Pancreas (tissue), 10 donors: ENCODE data around the gene MAMLD1. TPM values are rescaled to one million over a fixed set of nuclear protein-coding genes. Genes with fewer than 3 reads are reported as not detected.

Experiments used
- ATAC-seq, 4 donors: fragments of 200-7000 bp; cut with Tn5 transposase; one replicate each; pipeline versions ENCODE4 v1.8.0 to v1.9.1; 2020; ENCODE audit warnings: mild to moderate bottlenecking in 4 of 4, moderate library complexity in 4 of 4
- DNase-seq, 6 donors: peaks; one replicate each; pipeline ENCODE4 v3.0.0-alpha.2; 2020
- FAIRE-seq: peaks from 2 replicates; lab custom pipeline; 2012; peaks lifted over from hg19 to GRCh38; lab: Jason Lieb, UNC
- H3K27ac ChIP-seq, 4 donors: fragments of 200-600 bp; sonication (generic); 1 replicate in 3 of 4; 2 replicates in 1 of 4; pipeline versions ENCODE4 v1.5.0 to v1.8.0; 2020
- H3K27me3 ChIP-seq, 4 donors: fragments of 200-600 bp; one replicate each; pipeline ENCODE4 v1.8.0; 2021
- H3K36me3 ChIP-seq, 3 donors: fragments of 200-600 bp; sonication (generic) in 1 of 3; one replicate each; pipeline versions ENCODE4 v1.5.0 to v1.8.0; 2020 to 2021
- H3K4me1 ChIP-seq, 3 donors: fragments of 200-600 bp; one replicate each; pipeline ENCODE4 v1.8.0; 2021
- H3K4me3 ChIP-seq, 4 donors: fragments of 200-600 bp; sonication (generic) in 2 of 4; one replicate each; pipeline versions ENCODE4 v1.5.0 to v1.8.0; 2020 to 2021
- H3K9me3 ChIP-seq, 4 donors: fragments of 200-600 bp; one replicate each; pipeline ENCODE4 v1.8.0; 2021
- WGBS, 2 donors: extraction: QIAGEN DNeasy Blood & Tissue Kit; methylation state at CpG; one replicate each; pipeline ENCODE4 v1.1.7; 2013; 5-methylcytosine and 5-hydroxymethylcytosine counted together
- intact Hi-C, 3 donors: fragments of 100-400 bp; cut with DNase I; formaldehyde crosslinking; loops; one replicate each; pipeline versions ENCODE4 v1.11.1 to v1.14.2; 2022
- polyA plus RNA-seq, 2 donors: library from polyadenylated mRNA; stranded (reverse); fragments of 200-250 nt; gene quantifications; one replicate each; pipeline ENCODE4 v1.2.3, GENCODE V29; 2013
- total RNA-seq, 6 donors: library from RNA; stranded (reverse); fragmentation: NEBNext Ultra II Directional in 4 of 6; extraction: Animal tissue kit (Norgen Biotek cat#: 25700) in 4 of 6; gene quantifications; one replicate each; pipeline versions ENCODE4 v1.2.1 to v1.2.4, GENCODE V29; 2021 to 2023
- TF ChIP-seq, protein P1 (sequence below), 4 donors: fragments of 200-600 bp; sonication (generic) in 3 of 4; IDR thresholded peaks; one replicate each; pipeline versions ENCODE4 v1.5.0 to v1.8.0; 2021; ENCODE audit warnings: antibody characterized with exemption in 4 of 4
- donor health status: healthy with polysubstance abuse.
- donor health status: DM: no; HTN: no; CAD: no; lungs with moderate emphysema.
- donor health status: DM: no; HTN: no; CAD: no.
- donor health status: control.
- donor health status: control.
- donor health status: Bipolar disorder and iron deficiency.
- donor health status: DM: yes; HTN: yes; CAD: no.
- donor health status: DM: no; HTN: no; CAD: no.
- donor health status: DM: no; HTN: no; CAD: no.
- donor health status: DM: yes; HTN: yes; CAD: no.

The MAMLD1 gene
- total and polyA plus RNA-seq, 8 donors, result 2.4 to 8.8 (median 3.5) TPM

DNA sequence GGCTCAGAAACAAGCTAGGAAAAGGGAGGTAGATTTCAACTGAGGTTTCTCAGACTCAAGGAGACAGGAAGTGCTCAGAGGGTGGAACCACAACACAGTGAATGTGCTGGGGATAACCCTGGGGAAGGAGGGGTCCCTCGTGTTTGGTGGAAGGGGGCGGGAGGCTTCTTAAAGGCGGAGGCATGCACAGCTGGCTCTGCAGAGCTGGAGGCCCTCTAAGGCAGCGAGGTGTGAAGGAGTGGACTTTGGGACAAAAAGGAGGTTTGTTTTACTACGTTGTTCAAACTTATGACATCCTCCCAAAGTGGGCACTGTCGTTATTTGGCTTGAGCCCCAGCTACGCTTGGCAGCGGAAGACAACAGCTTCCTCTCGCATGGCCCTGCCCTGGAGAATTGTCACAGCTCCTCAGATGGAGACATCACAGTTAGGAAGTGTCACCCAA lies 183.6 kb downstream of the MAMLD1 start:
- intact Hi-C loops, result no loop called here
- no peaks in the 10 kb centered on the region for H3K4me1 ChIP-seq
- FAIRE-seq (no peak), ATAC-seq (no peak), DNase-seq (no peak)
- H3K36me3 ChIP-seq, result no peaks in the 10 kb centered on the region
- no peaks in the 10 kb centered on the region for H3K27me3 ChIP-seq
- H3K27ac ChIP-seq, result peak overlapping the region in 1 of 4 donors; percentile 82
- TF ChIP-seq, protein P1, sequence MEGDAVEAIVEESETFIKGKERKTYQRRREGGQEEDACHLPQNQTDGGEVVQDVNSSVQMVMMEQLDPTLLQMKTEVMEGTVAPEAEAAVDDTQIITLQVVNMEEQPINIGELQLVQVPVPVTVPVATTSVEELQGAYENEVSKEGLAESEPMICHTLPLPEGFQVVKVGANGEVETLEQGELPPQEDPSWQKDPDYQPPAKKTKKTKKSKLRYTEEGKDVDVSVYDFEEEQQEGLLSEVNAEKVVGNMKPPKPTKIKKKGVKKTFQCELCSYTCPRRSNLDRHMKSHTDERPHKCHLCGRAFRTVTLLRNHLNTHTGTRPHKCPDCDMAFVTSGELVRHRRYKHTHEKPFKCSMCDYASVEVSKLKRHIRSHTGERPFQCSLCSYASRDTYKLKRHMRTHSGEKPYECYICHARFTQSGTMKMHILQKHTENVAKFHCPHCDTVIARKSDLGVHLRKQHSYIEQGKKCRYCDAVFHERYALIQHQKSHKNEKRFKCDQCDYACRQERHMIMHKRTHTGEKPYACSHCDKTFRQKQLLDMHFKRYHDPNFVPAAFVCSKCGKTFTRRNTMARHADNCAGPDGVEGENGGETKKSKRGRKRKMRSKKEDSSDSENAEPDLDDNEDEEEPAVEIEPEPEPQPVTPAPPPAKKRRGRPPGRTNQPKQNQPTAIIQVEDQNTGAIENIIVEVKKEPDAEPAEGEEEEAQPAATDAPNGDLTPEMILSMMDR (IDR thresholded peaks at IDR 0.05), result no peak
- no peak overlapping the region for H3K4me3 ChIP-seq
- H3K9me3 ChIP-seq, result no peaks in the 10 kb centered on the region
- 59 to 80% methylated on average over 9 of the region's 9 CpGs for WGBS, 2 donors

DNA sequence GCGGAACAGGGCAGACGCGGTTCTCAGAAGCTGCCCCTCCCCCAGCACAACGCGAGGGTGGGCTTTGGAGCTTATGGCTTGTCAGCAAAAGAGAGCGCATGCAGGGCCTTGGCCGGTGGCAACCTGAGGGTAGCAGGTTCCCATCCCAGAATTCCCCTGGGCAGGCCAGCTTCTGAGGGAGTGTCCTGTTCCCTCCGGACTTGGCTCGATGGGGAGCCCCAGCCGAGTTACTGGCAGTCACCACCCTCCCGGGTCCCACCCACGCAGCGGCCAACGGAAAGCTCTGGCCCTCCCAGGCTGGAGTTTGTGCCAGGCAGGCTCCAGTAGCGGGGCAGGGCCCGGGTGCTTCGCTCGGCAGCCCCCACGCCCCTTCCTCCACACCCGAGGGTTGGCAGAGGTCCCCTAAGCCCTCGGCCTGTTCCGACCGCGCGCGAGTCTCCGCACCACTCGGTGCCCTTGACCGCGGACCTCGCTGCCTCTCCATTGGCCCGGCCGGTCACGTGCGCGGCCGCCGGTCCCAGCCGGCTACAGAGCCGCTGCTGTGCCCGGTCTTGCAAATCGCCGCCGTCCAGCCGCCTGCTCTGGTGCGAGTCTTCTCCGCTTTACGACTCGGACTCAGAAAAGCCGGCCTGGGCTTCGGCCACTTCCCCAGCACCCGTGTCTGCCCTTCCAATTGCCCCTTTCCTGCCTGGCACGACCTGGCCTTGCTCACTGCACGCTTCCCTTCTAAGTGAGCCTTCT lies 184.4 kb downstream of the MAMLD1 start:
- no peak for FAIRE-seq
- TF ChIP-seq, protein P1 (IDR thresholded peaks at IDR 0.05), result no peak

DNA sequence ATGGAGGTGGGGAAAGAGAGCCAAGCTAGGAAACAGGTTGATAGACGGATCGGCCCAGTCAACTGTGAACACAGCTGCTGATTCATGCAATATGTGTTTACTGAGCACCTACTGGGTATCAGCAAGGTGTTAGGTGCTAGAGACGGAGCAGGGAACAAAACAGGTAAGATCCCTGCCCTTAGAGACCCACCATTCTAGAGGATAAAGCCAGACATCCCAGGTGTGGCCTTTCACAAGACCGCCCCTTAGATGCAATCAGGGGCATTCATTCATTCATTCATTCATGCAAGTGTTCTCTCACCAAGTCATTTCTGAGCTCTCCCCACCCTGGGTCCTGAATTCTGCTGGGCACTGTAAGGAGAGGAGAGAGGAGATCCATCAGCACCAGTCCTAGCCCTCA lies 185.1 kb downstream of the MAMLD1 start:
- H3K9me3 ChIP-seq, result no peaks in the 10 kb centered on the region
- no peaks in the 10 kb centered on the region for H3K27me3 ChIP-seq
- intact Hi-C loops, result no loop called here
- DNase-seq, result no peak
- peak overlapping the region in 2 of 4 donors; percentile 24 to 37 for H3K4me3 ChIP-seq
- H3K36me3 ChIP-seq, result no peaks in the 10 kb centered on the region
- TF ChIP-seq, protein P1 (IDR thresholded peaks at IDR 0.05), result no peak
- ATAC-seq, result peak in 2 of 4 donors; percentile 9 to 17
- no peak for FAIRE-seq
- H3K4me1 ChIP-seq, result no peaks in the 10 kb centered on the region
- 54 to 62% methylated on average over 4 of the region's 4 CpGs for WGBS, 2 donors
- H3K27ac ChIP-seq, result peak overlapping the region in 3 of 4 donors; percentile 52 to 82 (median 69)

More for the DNA sequence above, 184.4 kb downstream of the MAMLD1 start:
- no peaks in the 10 kb centered on the region for H3K4me1 ChIP-seq
- WGBS, 2 donors, result 8 to 33% methylated on average over 54 of the region's 54 CpGs
- H3K9me3 ChIP-seq, result no peaks in the 10 kb centered on the region
- peak; percentile 56 to 86 (median 68) for DNase-seq
- peak overlapping the region in 2 of 4 donors; percentile 24 to 37 for H3K4me3 ChIP-seq
- no peaks in the 10 kb centered on the region for H3K36me3 ChIP-seq
- H3K27ac ChIP-seq, result peak overlapping the region; percentile 31 to 82 (median 60)
- no peaks in the 10 kb centered on the region for H3K27me3 ChIP-seq
- intact Hi-C loops, result no loop called here
- peak; percentile 95 to 96 (median 96) for ATAC-seq

DNA sequence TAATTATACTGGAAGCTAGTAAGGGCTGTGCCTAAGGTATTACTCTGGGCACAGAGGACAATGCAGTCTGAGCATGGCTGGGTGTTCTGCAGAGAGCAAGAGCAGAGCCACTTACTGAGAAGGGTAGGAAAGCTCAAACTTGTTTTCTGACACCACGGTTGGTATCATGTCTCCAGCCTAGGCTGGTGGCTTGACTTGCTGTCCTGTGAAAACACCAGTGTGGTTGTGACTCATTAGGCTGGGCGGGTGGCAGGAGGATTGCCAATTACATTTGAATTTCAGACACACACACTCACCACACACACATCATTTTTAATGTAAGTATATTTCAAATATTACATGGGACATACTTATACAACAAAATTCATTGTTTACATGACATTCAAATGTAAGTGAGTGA lies 185.6 kb downstream of the MAMLD1 start:
- Histone ChIP-seq H3K36me3 (no peaks in the 10 kb centered on the region), H3K4me3 (no peak overlapping the region), H3K27me3 (no peaks in the 10 kb centered on the region), H3K27ac (no peak overlapping the region), H3K4me1 (no peaks in the 10 kb centered on the region), H3K9me3 (no peaks in the 10 kb centered on the region)
- FAIRE-seq, result no peak
- WGBS, 2 donors, result 64 to 86% methylated on average over 2 of the region's 2 CpGs
- DNase-seq, result no peak
- TF ChIP-seq, protein P1 (IDR thresholded peaks at IDR 0.05), result no peak
- ATAC-seq, result no peak
- intact Hi-C loops, result no loop called here

DNA sequence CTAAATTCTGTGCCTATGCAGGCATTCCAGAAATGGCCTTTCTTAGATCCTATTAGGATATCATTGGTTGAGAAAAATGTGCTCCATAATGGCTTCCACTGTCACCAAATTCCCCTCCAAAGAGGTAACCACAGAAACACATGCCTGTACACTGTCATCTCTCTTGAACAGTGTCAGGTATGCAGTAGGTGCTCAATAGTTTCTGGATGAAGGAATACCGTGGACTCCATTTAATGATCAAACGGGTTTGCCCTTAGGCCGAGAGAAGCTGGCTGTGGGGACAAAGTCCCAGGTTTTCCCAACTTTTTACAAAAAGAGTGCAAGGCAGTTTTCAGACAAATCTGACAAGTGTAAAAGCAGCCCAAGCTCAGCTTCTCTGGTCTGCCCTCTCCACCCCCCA lies 188.8 kb downstream of the MAMLD1 start:
- whole genome bisulfite sequencing, 2 donors, result 63 to 86% methylated on average over 3 of the region's 3 CpGs
- no peaks in the 10 kb centered on the region for H3K9me3 ChIP-seq
- no peaks in the 10 kb centered on the region for H3K4me1 ChIP-seq
- no peak for FAIRE-seq
- no peak for ATAC-seq
- no peak overlapping the region for H3K4me3 ChIP-seq
- TF ChIP-seq, protein P1 (IDR thresholded peaks at IDR 0.05), result no peak
- no peak overlapping the region for H3K27ac ChIP-seq
- no peak for DNase-seq
- no peaks in the 10 kb centered on the region for H3K36me3 ChIP-seq
- H3K27me3 ChIP-seq, result no peaks in the 10 kb centered on the region
- intact Hi-C loops, result no loop called here
